PFSK-1 (cell line): Measurements from ENCODE around the gene FKBP1B.

Experiments used
- POLR2AphosphoS5 ChIP-seq: IDR thresholded peaks from 2 replicates; pipeline ENCODE4 v1.6.1; 2012; ENCODE audit warnings: low read depth, mild to moderate bottlenecking, control low read depth, low read length, moderate library complexity
- REST ChIP-seq, 2 experiments: IDR thresholded peaks; 2 replicates each; pipeline versions ENCODE4 v1.6.1 to v1.8.0; 2011 to 2012; ENCODE audit warnings: low read depth in 2 of 2, low read length in 2 of 2, control low read depth in 1 of 2, inconsistent platforms in 1 of 2, mild to moderate bottlenecking in 1 of 2, moderate library complexity in 1 of 2; ENCODE audit not compliant: insufficient read depth in 1 of 2
- SIN3A ChIP-seq: IDR thresholded peaks from 2 replicates; pipeline ENCODE4 v1.6.1; 2012; ENCODE audit warnings: mild to moderate bottlenecking, low read length, moderate library complexity, borderline replicate concordance; ENCODE audit not compliant: insufficient read depth

DNA sequence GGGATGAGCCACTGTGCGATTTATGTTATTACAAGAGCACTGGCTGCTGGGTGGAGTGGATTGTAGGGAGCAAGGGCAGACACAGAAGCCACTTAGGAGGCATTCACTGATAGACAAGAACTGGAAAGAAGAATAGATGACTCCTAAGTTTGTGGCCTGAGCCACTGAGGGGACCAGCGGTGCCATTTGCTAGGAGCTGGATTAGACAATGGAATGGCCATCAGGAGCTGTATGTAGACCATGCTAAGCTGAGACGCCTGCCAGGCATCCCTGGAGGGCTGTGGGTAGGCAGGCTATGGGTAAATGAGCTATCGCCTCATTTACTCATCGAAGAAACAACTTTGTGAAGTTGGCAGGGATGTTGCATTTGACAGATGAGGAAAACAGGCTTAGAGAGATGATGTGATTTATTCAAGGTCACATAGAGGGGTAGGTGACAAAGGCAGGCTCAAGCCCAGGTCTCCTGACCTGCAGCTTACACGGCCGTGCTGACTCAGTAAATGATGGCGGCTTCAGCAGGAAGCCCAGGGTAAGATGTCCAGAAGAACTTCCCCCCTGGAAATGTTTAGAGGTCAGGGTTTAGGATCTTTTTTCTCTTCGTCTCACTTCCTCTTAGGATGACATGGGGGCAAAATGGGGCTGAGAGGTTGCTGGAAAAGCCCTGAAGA, 36.9 kb upstream of the FKBP1B start:
- no peak for TF ChIP-seq POLR2AphosphoS5
- TF ChIP-seq SIN3A, result no peak
- TF ChIP-seq REST (IDR thresholded peaks at IDR 0.05; ENCODE audit: insufficient read depth in 1 of 2, low read depth in 2 of 2, low read length in 2 of 2), result no peak
